GM12878 (cell line): Measurements from ENCODE around the gene ASAP2. TPM values are rescaled to one million over a fixed set of nuclear protein-coding genes. Genes with fewer than 3 reads are reported as not detected.

Experiments
- ATAC-seq: fragments of 200-7000 bp; cut with Tn5 transposase; 3 replicates; pipeline ENCODE4 v1.9.1; 2020; ENCODE audit warnings: mild to moderate bottlenecking, moderate library complexity
- BruUV-seq: library from RNA; stranded (reverse); fragments of 400-500 nt; replicated peaks from 2 replicates; lab custom pipeline; 2021; lab: Mats Ljungman, UMichigan
- CTCF ChIA-PET: fragments of 300-600 bp; sonication (Branson Sonifier 250); formaldehyde crosslinking; extraction: SDS; loops from one replicate; lab custom pipeline; 2021; ENCODE audit warnings: inconsistent platforms; lab: Yijun Ruan, JAX
- POLR2A ChIA-PET: fragments of 350-600 bp; formaldehyde crosslinking; extraction: SDS; loops from one replicate; lab custom pipeline; 2021; ENCODE audit warnings: inconsistent platforms; lab: Charles Lee
- RAD21 ChIA-PET: fragments of 300-600 bp; sonication (Branson Sonifier 250); formaldehyde crosslinking; loops from one replicate; lab custom pipeline; 2023; ENCODE audit warnings: antibody characterized with exemption; ENCODE audit not compliant: unreplicated experiment; lab: Charles Lee
- SMC1A ChIA-PET: fragments of 300-600 bp; sonication (Branson Sonifier 250); formaldehyde crosslinking; loops from one replicate; lab custom pipeline; 2023; ENCODE audit not compliant: unreplicated experiment, uncharacterized antibody; lab: Charles Lee
- DNase-seq: peaks from one replicate; pipeline ENCODE4 v3.0.0-alpha.2; 2011; ENCODE audit warnings: low read depth, low spot score
- FAIRE-seq: peaks from 3 replicates; lab custom pipeline; 2011; peaks lifted over from hg19 to GRCh38; lab: Jason Lieb, UNC
- H2AFZ ChIP-seq: 2 replicates; pipeline ENCODE4 v1.6.0; 2011; ENCODE audit warnings: low read depth, low read length, control low read depth; ENCODE audit not compliant: control insufficient read depth
- H3K27ac ChIP-seq: 2 replicates; pipeline ENCODE4 v1.5.1; 2011; ENCODE audit warnings: control low read depth; ENCODE audit not compliant: control insufficient read depth, insufficient read depth
- H3K27me3 ChIP-seq, 2 experiments: replicated peaks in 1 of 2; 2 replicates each; pipeline versions ENCODE4 v1.6.0 to v1.6.1; 2011; ENCODE audit warnings: low read length in 1 of 2; ENCODE audit not compliant: control insufficient read depth in 2 of 2, insufficient read depth in 2 of 2
- H3K36me3 ChIP-seq, 2 experiments: 2 replicates each; pipeline ENCODE4 v1.5.1; 2011; ENCODE audit warnings: low read length in 1 of 2; ENCODE audit not compliant: control insufficient read depth in 2 of 2, insufficient read depth in 2 of 2
- H3K4me1 ChIP-seq: 2 replicates; pipeline ENCODE4 v1.6.1; 2011; ENCODE audit warnings: mild to moderate bottlenecking, low read length, moderate library complexity, mixed read lengths; ENCODE audit not compliant: control insufficient read depth, insufficient read depth
- H3K4me2 ChIP-seq: 2 replicates; pipeline ENCODE4 v1.6.0; 2011; ENCODE audit warnings: control low read depth; ENCODE audit not compliant: control insufficient read depth, insufficient read depth
- H3K4me3 ChIP-seq: fragments of 200-600 bp; sonication (generic); 2 replicates; pipeline ENCODE4 v1.5.1; 2016
- H3K79me2 ChIP-seq: 2 replicates; pipeline ENCODE4 v1.6.0; 2011; ENCODE audit warnings: low read length; ENCODE audit not compliant: control insufficient read depth, insufficient read depth
- H3K9ac ChIP-seq: 2 replicates; pipeline ENCODE4 v1.8.0; 2011; ENCODE audit warnings: low read length, control low read depth, mixed read lengths; ENCODE audit not compliant: control insufficient read depth, insufficient read depth
- H3K9me3 ChIP-seq: replicated peaks from 3 replicates; pipeline ENCODE4 v1.5.1; 2011; ENCODE audit warnings: mild to moderate bottlenecking, low read length; ENCODE audit not compliant: control insufficient read depth, insufficient read depth
- H4K20me1 ChIP-seq: 2 replicates; pipeline ENCODE4 v1.6.0; 2011; ENCODE audit not compliant: control insufficient read depth, insufficient read depth
- ATF7 ChIP-seq: fragments of 450-650 bp; IDR thresholded peaks from 2 replicates; pipeline ENCODE4 v1.6.1; 2016; ENCODE audit warnings: low read depth, mild to moderate bottlenecking
- CREM ChIP-seq: IDR thresholded peaks from 2 replicates; pipeline ENCODE4 v1.6.1; 2014; ENCODE audit warnings: antibody characterized with exemption, low read depth
- E4F1 ChIP-seq: fragments of 450-650 bp; IDR thresholded peaks from 2 replicates; pipeline ENCODE4 v1.6.1; 2018; ENCODE audit warnings: borderline replicate concordance, mild to moderate bottlenecking; ENCODE audit not compliant: partially characterized antibody
- FOXK2 ChIP-seq: fragments of 450-650 bp; IDR thresholded peaks from 2 replicates; pipeline ENCODE4 v1.6.1; 2017; ENCODE audit warnings: mild to moderate bottlenecking, moderate library complexity
- HCFC1 ChIP-seq: fragments of 150-350 bp; IDR thresholded peaks from 2 replicates; pipeline ENCODE4 v1.6.1; 2014; ENCODE audit warnings: low read length
- PAX8 ChIP-seq: fragments of 450-650 bp; IDR thresholded peaks from 2 replicates; pipeline ENCODE4 v1.6.1; 2017; ENCODE audit warnings: mild to moderate bottlenecking, moderate library complexity
- PBX3 ChIP-seq: IDR thresholded peaks from 2 replicates; pipeline ENCODE4 v1.6.1; 2011; ENCODE audit warnings: mild to moderate bottlenecking, low read depth, low read length, moderate library complexity; ENCODE audit not compliant: insufficient replicate concordance
- WGBS: methylation state at CpG from one replicate; pipeline ENCODE4 v1.1.6; 2016; ENCODE audit warnings: low lambda C conversion rate; ENCODE audit not compliant: insufficient replicate concordance, insufficient coverage; ENCODE audit errors: missing lambda C conversion rate; 5-methylcytosine and 5-hydroxymethylcytosine counted together
- in situ Hi-C: fragments of 300-500 bp; cut with MboI; formaldehyde crosslinking; loops from 9 replicates; pipeline ENCODE4 v1.14.3; 2018; ENCODE audit warnings: mixed read lengths
- intact Hi-C: fragments of 100-400 bp; cut with micrococcal nuclease; formaldehyde crosslinking; loops from one replicate; pipeline ENCODE4 v1.14.2; 2022; ENCODE audit not compliant: unreplicated experiment
- polyA plus RNA-seq, 11 experiments: library from polyadenylated mRNA; depleted of rRNA in 4 of 11; unstranded in 6 of 11; stranded (reverse) in 5 of 11; fragments of >200 nt; fragmentation: Nextera tagmentation in 4 of 11; fragmentation: Illumina TruSeq in 1 of 11; extraction: Ambion mirVana in 4 of 11; extraction: Trizol in 1 of 11; gene quantifications; 1 replicate in 1 of 11; 2 replicates in 10 of 11; pipeline versions ENCODE4 v1.2.1 to v1.2.3, GENCODE V29; 2011 to 2016; ENCODE audit warnings: inconsistent platforms in 2 of 11, missing spikeins in 2 of 11, low read depth in 1 of 11
- total RNA-seq, 4 experiments: library from RNA; depleted of rRNA in 3 of 4; stranded (reverse); fragments of >200 nt in 3 of 4; fragmentation: Illumina TruSeq in 1 of 4; extraction: Trizol in 1 of 4; gene quantifications; 2 replicates each; pipeline versions ENCODE4 v1.2.1 to v1.2.3, GENCODE V29; 2013 to 2021

Gene ASAP2
- total and polyA plus RNA-seq, 10 of the 15 experiments (the other 5 are each of a cell fraction or from before 2014, with no cell fraction given) = 0.05 to 0.27 (median 0.07) TPM; not detected in 4

- no peaks in the 10 kb centered on the region for H3K9me3 ChIP-seq
- 0% methylated on average over 1 of the region's 1 CpG for WGBS
- no peak overlapping the region for H3K4me3 ChIP-seq
- H3K79me2 ChIP-seq = no peaks in the 10 kb centered on the region
- H3K36me3 ChIP-seq = no peaks in the 10 kb centered on the region
- H3K9ac ChIP-seq = no peak overlapping the region
- ChIA-PET CTCF (interaction anchor here (1.0 kb wide), 2 partner anchors 167 to 169 kb away, joined by 3 to 4 read pairs; no protein-coding TSS in a partner anchor), SMC1A (no interaction called here), RAD21 (no interaction called here), POLR2A (no interaction called here)
- no peaks in the 10 kb centered on the region for H3K27me3 ChIP-seq
- no peaks in the 10 kb centered on the region for H3K4me1 ChIP-seq
- intact Hi-C loops = no loop called here
- H3K4me2 ChIP-seq = no peak overlapping the region
- TF ChIP-seq FOXK2 (no peak), PAX8 (no peak), ATF7 (no peak), HCFC1 (no peak), PBX3 (no peak), CREM (no peak), E4F1 (no peak)
- TF ChIP-seq, all 136 proteins: peak for 0
- BruUV-seq = no TSS peak
- Histone ChIP-seq H3K27ac (no peak overlapping the region), H4K20me1 (no peaks in the 10 kb centered on the region), H2AFZ (no peak overlapping the region)
- in situ Hi-C loops = no loop called here
- DNase-seq = no peak
- FAIRE-seq = no peak
- no peak for ATAC-seq
Measured at GRCh38 chr2:9310377-9310776, 103.8 kb downstream of the ASAP2 start.
